Measurements from ENCODE around the gene ACER1. TPM values are rescaled to one million over a fixed set of nuclear protein-coding genes. Genes with fewer than 3 reads are reported as not detected.
"Not testable (repeated sequence)": the region's sequence is repeated elsewhere in the genome, so short reads cannot be mapped to it uniquely, and the experiment has no call there.

Gene ACER1
- total RNA-seq, 1 donor from 2014 or later, result not detected

DNA sequence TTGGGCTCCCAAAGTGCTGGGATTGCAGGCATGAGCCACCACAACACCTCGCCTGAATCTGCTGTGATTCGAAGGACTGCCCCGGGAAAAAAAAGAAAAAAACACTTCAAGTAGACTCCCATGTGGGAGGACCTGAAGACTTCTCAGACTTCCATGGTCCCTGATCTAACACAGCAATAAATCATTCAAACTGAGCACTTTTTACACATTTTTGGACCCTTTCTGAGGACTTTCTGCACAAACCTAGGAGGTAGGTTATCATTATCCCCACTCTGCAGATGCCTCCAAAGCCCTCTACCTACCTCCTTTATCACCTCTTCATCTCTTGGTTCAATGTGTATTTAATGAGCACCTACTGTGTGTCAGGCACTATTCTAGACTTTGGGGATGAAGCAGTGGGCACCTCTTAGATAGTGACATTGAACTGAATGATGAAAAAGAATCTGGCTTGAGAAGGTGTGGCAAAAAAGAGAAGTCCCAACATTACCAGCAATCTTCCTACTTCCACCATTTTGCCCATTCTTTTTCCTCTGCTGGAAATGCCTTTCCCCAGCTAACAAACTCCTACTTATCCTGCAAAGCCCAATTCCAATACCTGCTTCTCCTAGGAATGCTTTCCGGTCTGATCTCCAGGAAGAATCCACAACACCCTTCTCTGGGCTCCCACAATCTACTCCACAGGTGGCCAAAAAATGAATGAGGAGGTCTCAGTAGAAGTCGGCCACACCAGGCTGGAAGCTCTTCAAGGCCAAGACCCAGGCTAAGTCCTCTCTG is 26.3 kb upstream of the ACER1 start:
- Mint-ChIP-seq H3K9me3 (no peaks in the 10 kb centered on the region), H3K36me3 (ENCODE audit: low read depth) (peaks cover 14% of the 10 kb centered on the region), H3K27me3 (no peaks in the 10 kb centered on the region), H3K27ac (no peak overlapping the region), H3K4me3 (no peak overlapping the region), H3K4me1 (peaks cover 11% of the 10 kb centered on the region)
- intact Hi-C loops (cut with micrococcal nuclease), result loop anchor here (5.0 kb wide), 2 partner anchors 77 to 228 kb away; no protein-coding TSS in a partner anchor
- DNase-seq (no peak), ATAC-seq (ENCODE audit: low read depth) (no peak)
- TF ChIP-seq, protein P1, sequence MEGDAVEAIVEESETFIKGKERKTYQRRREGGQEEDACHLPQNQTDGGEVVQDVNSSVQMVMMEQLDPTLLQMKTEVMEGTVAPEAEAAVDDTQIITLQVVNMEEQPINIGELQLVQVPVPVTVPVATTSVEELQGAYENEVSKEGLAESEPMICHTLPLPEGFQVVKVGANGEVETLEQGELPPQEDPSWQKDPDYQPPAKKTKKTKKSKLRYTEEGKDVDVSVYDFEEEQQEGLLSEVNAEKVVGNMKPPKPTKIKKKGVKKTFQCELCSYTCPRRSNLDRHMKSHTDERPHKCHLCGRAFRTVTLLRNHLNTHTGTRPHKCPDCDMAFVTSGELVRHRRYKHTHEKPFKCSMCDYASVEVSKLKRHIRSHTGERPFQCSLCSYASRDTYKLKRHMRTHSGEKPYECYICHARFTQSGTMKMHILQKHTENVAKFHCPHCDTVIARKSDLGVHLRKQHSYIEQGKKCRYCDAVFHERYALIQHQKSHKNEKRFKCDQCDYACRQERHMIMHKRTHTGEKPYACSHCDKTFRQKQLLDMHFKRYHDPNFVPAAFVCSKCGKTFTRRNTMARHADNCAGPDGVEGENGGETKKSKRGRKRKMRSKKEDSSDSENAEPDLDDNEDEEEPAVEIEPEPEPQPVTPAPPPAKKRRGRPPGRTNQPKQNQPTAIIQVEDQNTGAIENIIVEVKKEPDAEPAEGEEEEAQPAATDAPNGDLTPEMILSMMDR (IDR thresholded peaks at IDR 0.05), result no peak
- ChIA-PET POLR2A (no interaction called here), CTCF (interaction anchor here (1.3 kb wide), 1 partner anchor 141 kb away, joined by 3 read pairs; no protein-coding TSS in a partner anchor)

DNA sequence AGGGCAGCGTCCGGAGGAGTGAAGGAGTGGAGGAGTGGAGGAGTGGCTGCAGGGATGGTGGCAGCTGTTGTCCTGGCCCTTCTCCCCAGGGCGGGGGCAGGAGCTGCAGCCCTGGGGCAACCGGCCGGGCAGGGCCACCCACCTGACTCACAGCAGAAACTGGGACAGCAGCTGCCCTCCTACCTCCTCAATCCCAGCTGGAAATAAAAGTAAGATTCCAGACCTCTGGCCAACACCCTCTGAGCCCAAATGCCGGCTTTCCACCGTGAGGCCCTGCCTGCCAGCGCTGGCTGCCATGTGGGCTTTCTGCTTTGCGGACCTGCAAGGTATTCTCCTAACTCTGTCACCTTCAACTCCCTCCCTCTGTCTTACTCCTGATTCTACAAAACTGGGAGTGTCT is 24.6 kb upstream of the ACER1 start:
- TF ChIP-seq, protein P1 (IDR thresholded peaks at IDR 0.05), result no peak
- Mint-ChIP-seq H3K27me3 (no peaks in the 10 kb centered on the region), H3K36me3 (ENCODE audit: low read depth) (no peaks in the 10 kb centered on the region), H3K4me1 (peaks cover 11% of the 10 kb centered on the region), H3K4me3 (no peak overlapping the region), H3K9me3 (no peaks in the 10 kb centered on the region), H3K27ac (no peak overlapping the region)
- intact Hi-C loops (cut with micrococcal nuclease), result no loop called here
- DNase-seq, result no peak
- CTCF ChIA-PET, result no interaction called here
- no peak for ATAC-seq (ENCODE audit: low read depth)
- POLR2A ChIA-PET, result no interaction called here

DNA sequence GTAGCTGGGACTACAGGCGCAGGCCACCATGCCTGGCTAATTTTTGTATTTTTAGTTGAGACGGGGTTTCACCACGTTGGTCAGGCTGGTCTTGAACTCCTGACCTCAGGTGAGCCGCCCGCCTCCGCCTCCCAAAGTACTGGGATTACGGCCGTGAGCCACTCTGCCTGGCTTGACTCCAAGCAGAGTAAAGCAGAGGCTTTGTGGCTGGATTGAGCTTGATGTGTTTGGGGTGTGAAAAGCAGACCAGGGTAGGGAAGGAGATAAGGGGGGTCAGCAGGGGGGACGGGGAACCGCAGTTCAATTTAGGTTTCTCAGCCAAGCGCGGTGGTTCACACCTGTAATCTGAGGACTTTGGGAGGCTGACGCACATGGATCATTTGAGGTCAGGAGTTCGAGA is 23.8 kb upstream of the ACER1 start:
- Mint-ChIP-seq H3K27me3 (no peaks in the 10 kb centered on the region), H3K27ac (no peak overlapping the region), H3K4me1 (peaks cover 4% of the 10 kb centered on the region), H3K36me3 (ENCODE audit: low read depth) (no peaks in the 10 kb centered on the region), H3K4me3 (no peak overlapping the region), H3K9me3 (peaks cover under 1% of the 10 kb centered on the region)
- TF ChIP-seq, protein P1 (IDR thresholded peaks at IDR 0.05), result no peak
- POLR2A ChIA-PET, result no interaction called here
- CTCF ChIA-PET, result no interaction called here
- DNase-seq (no peak), ATAC-seq (ENCODE audit: low read depth) (no peak)
- intact Hi-C loops (cut with micrococcal nuclease), result no loop called here

DNA sequence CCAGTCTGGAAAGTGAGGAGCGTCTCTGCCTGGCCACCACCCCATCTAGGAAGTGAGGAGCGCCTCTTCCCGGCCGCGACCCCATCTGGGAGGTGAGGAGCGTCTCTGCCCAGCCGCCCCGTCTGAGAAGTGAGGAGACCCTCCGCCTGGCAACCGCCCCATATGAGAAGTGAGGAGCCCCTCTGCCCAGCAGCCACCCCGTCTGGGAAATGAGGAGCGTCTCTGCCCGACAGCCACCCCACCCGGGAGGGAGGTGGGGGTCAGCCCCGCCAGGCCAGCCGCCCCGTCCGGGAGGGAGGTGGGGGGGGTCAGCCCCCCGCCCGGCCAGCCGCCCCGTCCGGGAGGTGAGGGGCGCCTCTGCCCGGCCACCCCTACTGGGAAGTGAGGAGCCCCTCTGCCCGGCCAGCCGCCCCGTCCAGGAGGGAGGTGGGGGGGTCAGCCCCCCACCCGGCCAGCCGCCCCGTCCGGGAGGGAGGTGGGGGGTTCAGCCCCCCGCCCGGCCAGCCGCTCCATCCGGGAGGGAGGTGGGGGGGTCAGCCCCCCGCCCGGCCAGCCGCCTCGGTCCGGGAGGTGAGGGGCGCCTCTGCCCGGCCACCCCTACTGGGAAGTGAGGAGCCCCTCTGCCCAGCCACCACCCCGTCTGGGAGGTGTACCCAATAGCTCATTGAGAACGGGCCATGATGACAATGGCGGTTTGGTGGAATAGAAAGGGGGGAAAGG is 22.1 kb upstream of the ACER1 start:
- intact Hi-C loops (cut with micrococcal nuclease); H3K36me3 Mint-ChIP-seq (ENCODE audit: low read depth); H3K9me3 Mint-ChIP-seq; DNase-seq; H3K27ac Mint-ChIP-seq; POLR2A ChIA-PET; CTCF ChIA-PET; ATAC-seq (ENCODE audit: low read depth); H3K27me3 Mint-ChIP-seq; H3K4me3 Mint-ChIP-seq; H3K4me1 Mint-ChIP-seq: not testable (repeated sequence)

GRCh38 chr19:6354098-6354674 is 20.8 kb upstream of the ACER1 start:
- Mint-ChIP-seq H3K4me1 (no peaks in the 10 kb centered on the region), H3K9me3 (peaks cover 2% of the 10 kb centered on the region), H3K4me3 (no peak overlapping the region), H3K27me3 (no peaks in the 10 kb centered on the region), H3K36me3 (ENCODE audit: low read depth) (no peaks in the 10 kb centered on the region), H3K27ac (no peak overlapping the region)
- TF ChIP-seq, protein P1 (IDR thresholded peaks at IDR 0.05), result no peak
- no peak for ATAC-seq (ENCODE audit: low read depth)
- ChIA-PET POLR2A (interaction anchor here (0.6 kb wide), 1 partner anchor 72 kb away, joined by 9 read pairs; no protein-coding TSS in a partner anchor), CTCF (no interaction called here)
- intact Hi-C loops (cut with micrococcal nuclease), result no loop called here
- DNase-seq, result no peak

Measured in activated B cell treated with CpG ODN at 0.5 μM for 24 hours (primary cell).